ENCODE results near the gene C1QL1. TPM values are rescaled to one million over a fixed set of nuclear protein-coding genes. Genes with fewer than 3 reads are reported as not detected.

The C1QL1 gene
- total RNA-seq, 1 experiment from 2014 or later = 1.5 TPM

DNA sequence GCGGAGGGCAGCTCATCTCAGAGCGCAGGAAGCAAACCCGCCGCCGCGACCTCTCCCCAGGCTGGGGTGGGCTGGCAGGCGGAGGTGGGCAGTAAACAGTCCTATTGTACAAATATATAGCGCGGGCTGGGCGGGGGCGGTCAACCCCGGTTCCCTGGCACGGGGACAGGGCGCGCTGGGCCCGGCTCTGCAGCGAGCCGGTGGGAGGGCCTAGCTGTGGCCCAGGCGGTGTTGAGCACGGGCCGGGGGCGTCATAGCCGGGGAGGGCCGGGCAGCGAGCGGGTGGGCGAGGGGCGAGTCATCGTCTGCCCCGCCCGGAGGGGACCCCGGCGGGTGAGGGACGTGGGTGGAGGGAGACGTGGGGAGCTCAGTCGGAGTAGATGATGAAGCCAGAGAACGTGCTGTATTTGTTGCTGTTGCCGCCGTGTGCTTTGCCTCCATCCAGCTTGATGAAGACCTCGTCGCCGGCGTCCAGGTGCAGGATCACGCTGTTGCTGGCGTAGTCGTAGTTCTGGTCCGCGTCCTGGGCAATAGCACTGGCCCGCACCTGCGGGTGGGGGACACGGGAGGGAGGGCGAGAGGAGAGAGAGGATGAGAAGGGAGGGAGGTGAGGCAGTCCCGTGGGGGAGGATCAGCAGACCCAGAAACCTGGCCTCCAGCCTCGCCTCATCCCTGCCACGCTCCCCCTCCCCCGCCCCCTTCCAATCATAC is 8.1 kb downstream of the C1QL1 start:
- Mint-ChIP-seq H3K4me1 (ENCODE audit: low read depth, unreplicated experiment) (peaks cover 8% of the 10 kb centered on the region), H3K27ac (ENCODE audit: unreplicated experiment) (no peak overlapping the region), H3K36me3 (ENCODE audit: insufficient read depth, unreplicated experiment) (no peaks in the 10 kb centered on the region), H3K27me3 (ENCODE audit: unreplicated experiment) (peaks cover 34% of the 10 kb centered on the region), H3K4me3 (ENCODE audit: low read depth, unreplicated experiment) (no peak overlapping the region), H3K9me3 (ENCODE audit: low read depth, unreplicated experiment) (no peaks in the 10 kb centered on the region)
- TF ChIP-seq, protein P1, sequence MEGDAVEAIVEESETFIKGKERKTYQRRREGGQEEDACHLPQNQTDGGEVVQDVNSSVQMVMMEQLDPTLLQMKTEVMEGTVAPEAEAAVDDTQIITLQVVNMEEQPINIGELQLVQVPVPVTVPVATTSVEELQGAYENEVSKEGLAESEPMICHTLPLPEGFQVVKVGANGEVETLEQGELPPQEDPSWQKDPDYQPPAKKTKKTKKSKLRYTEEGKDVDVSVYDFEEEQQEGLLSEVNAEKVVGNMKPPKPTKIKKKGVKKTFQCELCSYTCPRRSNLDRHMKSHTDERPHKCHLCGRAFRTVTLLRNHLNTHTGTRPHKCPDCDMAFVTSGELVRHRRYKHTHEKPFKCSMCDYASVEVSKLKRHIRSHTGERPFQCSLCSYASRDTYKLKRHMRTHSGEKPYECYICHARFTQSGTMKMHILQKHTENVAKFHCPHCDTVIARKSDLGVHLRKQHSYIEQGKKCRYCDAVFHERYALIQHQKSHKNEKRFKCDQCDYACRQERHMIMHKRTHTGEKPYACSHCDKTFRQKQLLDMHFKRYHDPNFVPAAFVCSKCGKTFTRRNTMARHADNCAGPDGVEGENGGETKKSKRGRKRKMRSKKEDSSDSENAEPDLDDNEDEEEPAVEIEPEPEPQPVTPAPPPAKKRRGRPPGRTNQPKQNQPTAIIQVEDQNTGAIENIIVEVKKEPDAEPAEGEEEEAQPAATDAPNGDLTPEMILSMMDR (IDR thresholded peaks at IDR 0.05; ENCODE audit: unreplicated experiment) = no peak
- no TSS peak for BruUV-seq (replicated peaks)
- CTCF ChIA-PET = interaction anchor here (0.6 kb wide), 1 partner anchor 8 kb away, joined by 3 read pairs; the partner anchor contains the start of gene C1QL1
- no peak for DNase-seq
- intact Hi-C loops (cut with micrococcal nuclease; ENCODE audit: unreplicated experiment) = no loop called here

DNA sequence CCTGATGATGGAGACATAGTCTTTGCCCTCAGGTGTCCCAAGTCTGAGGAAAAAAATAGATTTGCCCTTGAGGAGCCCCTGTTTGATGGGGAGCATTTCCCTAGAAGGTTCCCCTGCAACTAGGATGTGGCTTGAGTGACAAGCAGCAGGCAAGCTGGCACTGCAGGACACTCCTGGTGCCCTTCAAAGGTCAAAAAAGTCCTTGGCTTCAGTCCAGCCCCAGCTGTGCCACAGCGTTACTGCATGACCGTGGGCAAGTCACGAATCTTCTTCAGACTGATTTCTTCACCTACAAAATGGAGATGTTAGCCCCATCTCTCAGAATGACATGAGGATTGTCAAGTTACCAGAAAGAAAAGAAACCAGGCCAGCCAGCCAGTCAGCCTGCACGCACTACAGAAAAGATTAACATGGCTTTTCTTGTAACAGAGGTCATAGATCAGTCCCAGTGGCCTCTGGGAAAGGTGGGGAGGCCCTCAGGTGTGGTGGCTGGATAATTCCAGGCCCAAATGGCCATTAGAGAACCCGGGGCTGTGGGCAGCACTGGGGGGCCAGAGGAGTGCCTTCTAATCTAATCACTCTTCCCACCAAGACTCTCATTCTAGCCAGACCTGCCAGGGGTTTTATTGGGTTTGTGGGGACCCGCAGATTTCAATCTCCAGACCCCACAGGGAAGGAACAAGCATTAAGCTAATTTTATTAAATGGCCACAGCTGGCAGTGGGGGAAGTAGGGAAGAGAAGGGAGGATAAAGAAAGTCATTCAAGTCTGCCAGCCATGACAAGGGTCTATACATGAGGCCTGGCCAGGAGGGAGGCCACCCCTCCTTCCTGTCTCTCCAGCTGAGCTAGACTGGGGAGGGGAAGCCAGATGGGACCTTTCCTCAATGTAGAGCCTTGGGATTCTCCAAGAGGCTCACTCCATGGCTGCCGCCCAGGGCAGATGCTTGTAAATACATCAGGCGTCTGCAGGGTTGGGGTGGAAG is 10.8 kb downstream of the C1QL1 start:
- no TSS peak for BruUV-seq (replicated peaks)
- TF ChIP-seq, protein P1 (IDR thresholded peaks at IDR 0.05; ENCODE audit: unreplicated experiment) = no peak
- peaks cover 38% of the 10 kb centered on the region for H3K27me3 Mint-ChIP-seq (ENCODE audit: unreplicated experiment)
- H3K4me1 Mint-ChIP-seq (ENCODE audit: low read depth, unreplicated experiment) = peaks cover 8% of the 10 kb centered on the region
- no peaks in the 10 kb centered on the region for H3K9me3 Mint-ChIP-seq (ENCODE audit: low read depth, unreplicated experiment)
- intact Hi-C loops (cut with micrococcal nuclease; ENCODE audit: unreplicated experiment) = no loop called here
- CTCF ChIA-PET = interaction anchor here (0.5 kb wide), 1 partner anchor 42 kb away, joined by 7 read pairs; the partner anchor contains the start of gene GFAP
- H3K27ac Mint-ChIP-seq (ENCODE audit: unreplicated experiment) = no peak overlapping the region
- no peaks in the 10 kb centered on the region for H3K36me3 Mint-ChIP-seq (ENCODE audit: insufficient read depth, unreplicated experiment)
- H3K4me3 Mint-ChIP-seq (ENCODE audit: low read depth, unreplicated experiment) = no peak overlapping the region
- DNase-seq = no peak

DNA sequence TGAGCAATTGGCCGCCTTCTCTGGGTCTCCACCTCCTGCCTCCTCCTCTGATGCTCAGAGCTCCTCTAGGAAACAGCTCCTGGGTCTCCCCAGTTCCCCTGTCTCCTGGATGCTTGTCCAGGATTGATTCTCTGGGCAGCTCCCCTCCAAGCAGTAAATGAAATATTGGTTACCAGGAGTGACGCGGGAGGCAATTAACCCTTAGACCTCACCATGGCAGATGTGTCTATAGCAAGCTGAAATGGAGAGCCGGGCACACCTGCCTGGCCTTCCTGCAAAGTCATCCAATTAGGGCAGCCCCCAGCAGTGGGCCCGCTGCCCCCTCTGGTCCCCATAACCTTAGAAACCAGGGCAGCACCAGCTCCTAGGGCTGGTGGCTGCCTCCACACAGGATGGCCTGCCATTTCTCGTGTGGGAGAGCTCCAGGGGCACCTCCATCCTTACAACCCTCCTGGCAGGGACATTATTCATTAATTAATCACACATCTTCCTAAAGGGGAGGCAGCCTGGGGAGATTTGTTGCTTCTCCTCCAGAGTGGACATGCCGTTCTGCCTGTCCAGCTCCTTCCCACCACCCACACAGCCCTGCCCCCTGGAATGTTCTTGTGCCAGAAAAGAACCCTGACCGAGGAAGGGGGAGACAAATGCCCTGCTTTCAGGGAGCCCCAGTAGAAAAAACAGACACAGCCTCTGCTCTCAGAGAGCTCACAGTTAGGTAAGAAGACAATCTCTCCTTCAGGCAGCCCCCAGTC is 12.3 kb downstream of the C1QL1 start:
- H3K27me3 Mint-ChIP-seq (ENCODE audit: unreplicated experiment) = peaks cover 40% of the 10 kb centered on the region
- CTCF ChIA-PET = interaction anchor here (0.5 to 0.9 kb wide), 6 partner anchors 9 to 832 kb away, joined by 3 to 14 read pairs (median 6); partner anchors contain the start of genes C1QL1 and HDAC5
- no peak for DNase-seq
- no TSS peak for BruUV-seq (replicated peaks)
- no peak overlapping the region for H3K4me3 Mint-ChIP-seq (ENCODE audit: low read depth, unreplicated experiment)
- H3K4me1 Mint-ChIP-seq (ENCODE audit: low read depth, unreplicated experiment) = peaks cover 6% of the 10 kb centered on the region
- no peaks in the 10 kb centered on the region for H3K9me3 Mint-ChIP-seq (ENCODE audit: low read depth, unreplicated experiment)
- no peak overlapping the region for H3K27ac Mint-ChIP-seq (ENCODE audit: unreplicated experiment)
- intact Hi-C loops (cut with micrococcal nuclease; ENCODE audit: unreplicated experiment) = no loop called here
- H3K36me3 Mint-ChIP-seq (ENCODE audit: insufficient read depth, unreplicated experiment) = no peaks in the 10 kb centered on the region
- TF ChIP-seq, protein P1 (IDR thresholded peaks at IDR 0.05; ENCODE audit: unreplicated experiment) = no peak

DNA sequence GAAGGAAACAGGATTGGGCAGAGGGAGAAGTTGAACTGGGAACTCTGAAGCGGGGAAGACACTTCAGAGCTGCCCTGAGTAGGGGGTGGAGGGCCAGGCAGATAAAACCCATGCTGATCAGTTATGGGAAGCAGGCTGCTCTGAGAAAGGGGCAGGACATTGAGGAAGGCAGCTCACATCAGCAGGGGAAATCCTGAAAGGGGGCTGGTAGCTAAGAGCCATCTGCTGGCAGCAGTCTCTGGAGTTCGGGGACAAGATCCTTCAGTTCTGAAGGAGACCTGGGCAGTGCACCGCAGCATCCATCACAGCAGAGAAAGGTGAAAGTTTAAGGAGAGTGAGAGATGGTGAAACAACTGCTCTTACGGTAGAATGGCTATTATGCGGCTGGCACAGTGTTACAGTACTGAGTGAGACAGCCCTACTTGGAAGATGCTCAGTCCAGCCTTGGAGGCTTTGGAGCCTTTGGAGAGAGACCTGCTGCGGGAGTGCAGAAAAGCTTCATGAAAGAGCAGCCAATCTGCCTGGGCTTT is 15.1 kb downstream of the C1QL1 start:
- Mint-ChIP-seq H3K36me3 (ENCODE audit: insufficient read depth, unreplicated experiment) (peaks cover 2% of the 10 kb centered on the region), H3K27ac (ENCODE audit: unreplicated experiment) (no peak overlapping the region), H3K27me3 (ENCODE audit: unreplicated experiment) (peaks cover 40% of the 10 kb centered on the region), H3K9me3 (ENCODE audit: low read depth, unreplicated experiment) (no peaks in the 10 kb centered on the region), H3K4me3 (ENCODE audit: low read depth, unreplicated experiment) (no peak overlapping the region), H3K4me1 (ENCODE audit: low read depth, unreplicated experiment) (no peaks in the 10 kb centered on the region)
- intact Hi-C loops (cut with micrococcal nuclease; ENCODE audit: unreplicated experiment) = no loop called here
- no TSS peak for BruUV-seq (replicated peaks)
- no peak for DNase-seq
- CTCF ChIA-PET = no interaction called here
- TF ChIP-seq, protein P1 (IDR thresholded peaks at IDR 0.05; ENCODE audit: unreplicated experiment) = no peak
